8988T (cell line): ENCODE measurements around the gene ITPRIPL2.

Source experiments
- DNase-seq: peaks from one replicate; pipeline ENCODE4 v3.0.0; 2011

The ITPRIPL2 gene

DNA sequence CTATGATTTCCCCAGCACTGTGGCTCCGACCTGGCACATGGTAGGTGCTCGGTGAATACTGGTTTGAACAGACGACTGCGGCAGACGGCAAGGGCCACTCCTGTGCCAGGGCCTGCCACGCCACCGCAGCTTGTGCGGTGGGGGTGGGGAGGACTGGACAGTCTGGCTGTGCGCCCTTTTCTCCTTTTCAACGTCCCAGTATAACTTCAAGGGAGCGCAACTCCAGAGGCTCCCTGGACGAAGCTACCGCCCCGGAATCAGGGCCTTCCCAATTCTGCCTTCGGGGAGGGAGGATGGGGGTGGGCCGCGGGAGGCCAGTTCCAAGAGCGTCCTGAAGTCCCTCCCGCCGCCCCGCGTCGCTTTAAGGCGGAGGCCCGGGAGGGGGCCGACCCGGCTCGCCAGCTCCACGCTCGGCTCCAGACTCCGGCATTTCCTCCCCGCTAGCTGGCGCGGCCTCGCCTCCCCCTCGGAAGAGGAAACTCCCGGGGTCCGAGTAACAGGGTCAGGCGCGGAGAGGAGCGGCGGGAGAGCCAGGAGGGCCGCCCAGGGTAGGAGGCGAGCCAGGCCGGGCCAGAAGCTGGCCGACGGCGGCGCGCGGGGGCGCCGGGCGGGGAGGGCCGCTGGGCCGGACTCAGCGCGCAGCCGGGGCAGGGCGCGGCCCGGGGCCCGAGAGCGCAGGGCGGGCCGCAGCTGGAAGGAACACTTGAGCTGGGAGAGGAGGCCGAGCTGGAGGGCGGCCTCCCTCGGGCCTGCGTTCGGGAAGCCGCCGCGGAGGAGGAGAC, at the start of gene ITPRIPL2:
Gene ITPRIPL2, plus strand, starts transcription at position 388 of the 782 bp plus-strand sequence. CDS start 498 bp downstream, outside the sequence.
- DNase-seq = peak; percentile 75

GRCh38 chr16:19066988-19067348, 46.8 kb upstream of the ITPRIPL2 start:
- DNase-seq = no peak

GRCh38 chr16:19067349-19068236, 46.2 kb upstream of the ITPRIPL2 start, which contains the start of gene COQ7:
COQ7 (plus strand) TSS chr16:19067614; CDS start chr16:19067665, 51 bp downstream.
- peak; percentile 51 for DNase-seq

GRCh38 chr16:19068237-19068815, 45.4 kb upstream of the ITPRIPL2 start:
- no peak for DNase-seq

GRCh38 chr16:19071811-19072777, 41.7 kb upstream of the ITPRIPL2 start:
- peak; percentile 20 for DNase-seq

DNA sequence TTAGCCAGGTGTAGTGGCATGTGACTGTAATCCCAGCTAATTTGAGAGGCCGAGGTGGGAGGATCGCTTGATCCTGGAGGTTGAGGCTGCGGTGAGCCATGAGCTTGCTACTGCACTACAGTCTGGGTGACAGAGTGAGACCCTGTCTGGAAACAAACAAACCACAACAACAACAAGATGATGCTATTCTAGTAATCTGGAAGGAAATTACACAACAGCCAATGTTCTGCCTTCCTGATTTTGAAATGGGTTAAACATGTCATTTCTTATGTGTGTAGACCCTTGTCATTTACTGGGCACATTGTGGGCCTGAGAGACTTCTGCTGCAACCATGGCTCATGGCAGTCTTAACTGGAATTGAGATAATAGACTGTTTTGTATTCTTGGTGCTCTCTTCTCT, 40.4 kb upstream of the ITPRIPL2 start:
- no peak for DNase-seq

GRCh38 chr16:19073863-19074262, 39.9 kb upstream of the ITPRIPL2 start:
- no peak for DNase-seq

- DNase-seq = no peak
These were observed 38.3 kb upstream of the ITPRIPL2 start for GRCh38 chr16:19075511-19075910.

DNA sequence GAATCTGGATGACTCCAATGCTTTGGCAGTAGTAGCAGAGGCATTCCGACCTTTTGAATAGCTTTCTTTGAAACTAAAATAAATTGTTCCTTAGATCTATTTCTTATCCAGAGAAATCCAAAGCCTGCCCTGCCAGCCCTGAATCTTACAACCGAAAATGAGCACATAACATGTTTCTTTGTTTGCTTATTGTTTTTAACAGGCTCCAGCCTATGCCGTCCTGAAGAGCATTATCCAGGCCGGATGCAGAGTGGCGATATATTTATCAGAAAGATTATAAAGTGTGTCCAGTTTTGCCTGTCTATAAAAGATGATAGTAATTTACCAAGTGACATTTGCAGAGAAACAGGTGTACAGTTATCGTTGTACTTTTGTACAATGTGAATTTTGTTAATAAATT, 35.9 kb upstream of the ITPRIPL2 start:
- no peak for DNase-seq

DNA sequence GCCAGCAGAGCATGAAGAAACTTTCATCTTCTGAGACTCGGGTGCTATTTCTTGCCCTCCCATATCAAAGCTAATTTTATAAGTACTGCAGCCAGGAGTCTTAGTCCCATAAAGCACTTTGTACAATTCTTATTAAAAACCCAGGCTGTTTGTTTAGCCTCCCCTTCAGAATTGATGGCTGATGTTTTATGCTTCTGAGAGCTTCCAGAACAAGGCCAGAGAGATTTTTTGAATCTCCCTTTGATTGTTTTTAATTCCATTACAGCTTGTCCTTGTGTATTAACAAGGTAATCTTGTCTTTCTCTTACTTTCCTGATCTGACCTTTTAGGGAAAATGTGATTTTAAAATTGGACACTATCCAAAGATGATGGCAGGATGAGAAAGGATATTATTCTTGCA, 30.1 kb upstream of the ITPRIPL2 start:
- no peak for DNase-seq

DNA sequence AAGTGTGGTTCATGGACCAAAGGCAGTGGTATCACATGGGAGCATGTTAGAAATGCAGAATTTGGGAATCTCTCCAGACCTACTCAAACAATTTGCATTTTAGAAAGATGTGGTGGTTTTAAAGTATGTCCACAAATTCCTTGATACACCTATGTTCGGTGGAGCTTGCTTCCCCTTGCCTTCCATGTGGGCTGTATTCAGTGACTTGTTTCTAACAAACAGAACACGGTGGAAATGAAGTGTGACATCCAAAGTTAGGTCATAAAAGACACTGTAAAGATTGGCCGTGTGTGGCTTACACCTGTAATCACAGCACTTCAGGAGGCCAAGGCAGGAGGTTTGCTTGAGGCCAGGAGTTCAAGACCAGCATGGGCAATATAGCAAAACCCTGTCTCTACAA, 29.6 kb upstream of the ITPRIPL2 start:
- DNase-seq = no peak

DNA sequence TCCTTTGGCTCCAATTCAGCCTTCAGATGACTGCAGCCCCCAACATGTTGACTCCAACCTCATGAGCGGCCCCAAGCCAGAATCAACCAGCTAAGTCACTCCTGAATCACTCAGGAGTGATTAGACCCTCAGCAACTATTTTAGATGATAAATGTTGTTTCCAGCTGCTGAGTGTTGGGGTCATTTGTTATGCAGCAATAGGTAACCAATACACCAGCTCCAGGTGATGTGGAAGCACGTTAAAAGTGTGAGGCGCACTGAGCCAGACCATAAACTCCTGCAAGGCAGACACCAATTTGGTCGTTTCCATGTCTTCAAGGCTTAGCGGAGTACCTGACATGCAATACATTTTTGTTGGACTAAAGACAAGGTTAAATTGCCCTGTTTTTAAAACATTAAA, 28.9 kb upstream of the ITPRIPL2 start:
- no peak for DNase-seq

DNA sequence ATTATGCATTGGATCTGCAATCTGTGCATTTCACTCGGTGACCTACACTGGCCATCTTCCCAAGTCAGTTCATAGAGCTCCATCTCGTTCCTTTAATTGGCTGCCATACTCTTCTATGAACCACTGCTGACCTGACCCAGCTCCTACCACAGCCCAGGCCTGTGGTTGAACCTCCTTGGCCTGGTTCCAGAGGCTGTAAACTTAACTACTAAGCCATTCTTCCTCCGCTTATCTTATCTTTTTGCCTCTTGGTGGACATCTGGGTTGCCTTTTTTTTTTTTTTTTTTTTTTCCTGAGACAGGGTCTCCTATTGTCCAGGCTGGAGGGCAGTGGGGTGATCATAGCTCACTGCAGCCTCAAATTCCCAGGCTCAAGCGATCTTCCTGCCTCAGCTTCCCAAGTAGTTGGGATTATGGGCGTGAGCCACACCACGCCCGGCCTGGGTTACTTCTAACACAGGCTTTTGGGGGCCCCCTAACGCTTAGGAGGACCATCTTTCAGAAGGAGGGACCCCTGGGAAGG, 28.0 kb upstream of the ITPRIPL2 start:
- DNase-seq = no peak

GRCh38 chr16:19086322-19087199, 27.2 kb upstream of the ITPRIPL2 start:
- DNase-seq = peak; percentile 61

GRCh38 chr16:19088341-19088916, 25.3 kb upstream of the ITPRIPL2 start:
- no peak for DNase-seq

DNA sequence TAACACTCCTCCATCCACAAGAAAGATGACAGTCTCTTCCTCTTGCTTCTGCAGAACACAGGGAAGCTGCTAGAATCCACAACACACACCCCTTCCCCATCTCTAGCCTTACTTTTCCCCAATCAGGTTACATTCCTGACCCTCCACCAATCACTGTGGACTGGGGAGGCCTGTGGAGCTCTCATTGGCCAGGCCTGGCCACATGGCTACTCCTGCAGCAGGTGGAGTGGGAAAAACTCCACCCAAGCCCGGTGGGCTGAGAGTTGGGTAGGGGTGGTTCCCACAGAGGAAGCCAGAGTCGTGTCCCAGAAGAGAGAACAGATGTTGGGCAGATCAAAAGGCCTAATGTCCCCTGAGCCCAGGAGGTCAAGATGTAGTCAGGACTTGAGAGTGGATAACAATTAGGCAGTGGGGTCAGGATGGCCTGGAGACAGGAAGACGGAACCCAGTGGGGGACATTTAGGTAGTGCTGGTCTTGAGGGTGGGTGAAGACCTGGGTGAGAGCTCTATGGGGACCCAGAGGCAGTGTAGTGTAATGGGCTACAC, 24.3 kb upstream of the ITPRIPL2 start:
- no peak for DNase-seq

DNA sequence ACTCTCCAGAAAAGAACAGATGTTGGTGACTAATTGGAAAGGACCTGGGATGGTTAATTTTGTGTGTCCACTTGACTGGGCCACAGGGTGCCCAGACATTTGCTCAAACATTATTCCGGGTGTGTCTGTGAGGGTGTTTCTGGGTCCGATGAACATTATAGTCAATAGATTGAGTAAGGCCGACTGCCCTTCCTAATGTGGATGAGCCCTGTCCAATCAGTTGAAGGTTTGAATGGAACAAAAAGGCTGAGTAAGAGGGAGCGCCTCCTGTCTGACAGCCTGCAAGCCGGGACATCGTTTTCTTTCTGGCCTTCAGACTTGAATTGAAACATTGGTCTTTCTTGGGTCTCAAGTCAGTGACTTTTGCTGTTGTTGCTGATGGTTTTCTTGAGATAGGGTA, 22.8 kb upstream of the ITPRIPL2 start:
- no peak for DNase-seq

DNA sequence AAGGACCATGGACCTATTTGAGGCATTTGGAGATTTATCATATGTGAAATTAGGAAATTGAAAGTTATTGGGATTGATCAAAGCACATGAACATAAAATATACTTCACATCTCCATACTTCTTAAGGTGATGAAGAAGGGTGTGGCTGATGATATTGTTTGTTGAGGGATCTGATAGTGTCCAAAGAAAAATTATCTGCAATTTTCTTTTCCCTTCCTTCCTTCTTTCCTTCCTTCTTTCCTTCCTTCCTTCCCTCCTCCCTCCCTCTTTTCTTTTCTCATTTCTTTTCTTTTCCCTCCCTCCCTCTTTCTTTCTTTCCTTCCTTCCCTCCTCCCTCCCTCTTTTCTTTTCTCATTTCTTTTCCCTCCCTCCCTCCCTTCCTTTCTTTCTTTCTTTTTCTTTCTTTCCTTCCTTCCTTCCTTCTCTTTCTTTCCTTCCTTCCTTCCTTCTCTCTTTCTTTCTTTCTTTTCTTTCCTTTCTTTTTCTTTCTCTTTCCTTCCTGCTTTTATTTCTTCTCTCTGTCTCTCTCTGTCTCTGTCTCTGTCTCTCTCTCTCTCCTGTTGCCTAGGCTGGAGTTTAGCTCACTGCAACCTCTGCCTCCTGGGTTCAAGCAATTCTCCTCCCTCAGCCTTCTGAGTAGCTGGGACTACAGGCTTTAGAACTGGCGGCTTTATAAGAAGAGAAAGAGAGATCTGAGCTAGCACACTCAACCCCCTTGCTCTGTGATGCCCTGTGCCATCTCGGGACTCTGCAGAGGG, 20.9 kb upstream of the ITPRIPL2 start:
- no peak for DNase-seq
